Measurements from ENCODE around the gene MYB.
A peak's percentile ranks its signal among the peaks of the same experiment; 100 is the strongest.

The MYB gene

DNA sequence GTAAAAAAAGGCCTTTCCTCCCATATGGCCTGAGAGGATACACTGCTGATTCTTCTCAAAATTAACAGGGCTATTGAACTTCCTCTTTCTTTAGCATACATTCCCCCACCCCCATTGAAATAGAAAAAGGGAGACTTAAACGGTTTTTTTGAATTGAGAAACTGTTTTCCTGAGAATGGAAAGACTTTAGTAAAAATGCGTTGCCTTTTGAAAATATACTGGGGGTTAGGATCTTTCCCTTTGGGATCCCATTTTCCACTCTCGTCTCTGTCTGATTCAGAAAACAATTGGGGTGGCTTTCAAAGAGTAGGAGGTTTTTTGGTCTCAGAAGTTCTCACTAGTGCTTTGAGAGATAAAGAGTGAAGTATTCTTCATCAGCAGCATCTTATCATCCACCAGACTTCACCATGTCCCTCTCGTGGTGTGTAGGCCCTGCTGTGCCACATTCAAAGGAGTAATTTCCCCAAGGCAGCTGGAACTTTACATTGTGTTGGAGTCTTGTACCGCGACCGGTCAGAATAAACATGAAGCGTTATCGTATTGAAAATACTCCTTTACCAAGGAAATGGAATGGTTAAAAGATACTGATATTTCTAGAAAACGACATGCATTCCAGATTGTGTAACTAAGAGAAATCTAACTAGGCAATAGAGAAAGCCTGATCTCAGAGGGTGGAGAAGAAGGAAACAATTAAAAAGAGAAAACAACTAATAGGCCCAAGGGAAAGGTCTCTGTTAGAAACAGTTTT is 10.6 kb downstream of the MYB start:
- no peak for DNase-seq

DNA sequence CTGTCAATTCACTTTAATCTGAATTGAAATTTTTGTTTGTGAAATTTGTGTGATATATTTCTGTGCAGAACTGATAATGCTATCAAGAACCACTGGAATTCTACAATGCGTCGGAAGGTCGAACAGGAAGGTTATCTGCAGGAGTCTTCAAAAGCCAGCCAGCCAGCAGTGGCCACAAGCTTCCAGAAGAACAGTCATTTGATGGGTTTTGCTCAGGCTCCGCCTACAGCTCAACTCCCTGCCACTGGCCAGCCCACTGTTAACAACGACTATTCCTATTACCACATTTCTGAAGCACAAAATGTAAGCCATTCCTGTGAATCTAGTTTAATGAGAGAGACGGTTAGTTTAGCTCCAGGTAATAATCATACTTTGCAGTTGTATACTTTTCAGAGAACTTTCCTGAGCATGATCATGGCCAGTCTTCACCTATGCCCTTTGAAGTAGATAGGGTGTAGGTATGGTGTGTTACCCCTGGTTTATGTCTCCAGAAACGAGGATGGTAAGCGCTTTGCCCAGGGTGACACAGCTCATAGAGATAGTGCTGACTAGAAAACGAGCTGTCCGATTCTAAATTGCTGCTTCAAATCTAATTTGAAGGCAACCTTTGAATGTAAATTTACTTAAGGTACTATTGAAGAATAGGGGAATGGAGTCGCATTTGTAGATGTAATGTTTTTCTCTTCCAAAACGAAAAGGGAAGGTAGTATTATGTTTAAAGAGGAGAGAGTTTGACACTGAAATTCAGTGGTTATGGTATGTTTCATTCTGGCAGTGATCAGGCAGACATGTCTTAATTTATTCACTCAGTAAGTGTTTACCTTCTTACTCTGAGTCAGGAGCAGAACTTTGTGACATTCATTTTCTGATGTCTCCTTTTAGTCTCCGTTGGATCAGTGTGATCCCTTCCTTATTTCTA is 11.4 kb downstream of the MYB start:
- DNase-seq, result no peak

GRCh38 chr6:135193221-135193620 is 12.1 kb downstream of the MYB start:
- no peak for DNase-seq

- DNase-seq, result no peak
Observed at GRCh38 chr6:135195041-135195440, 13.9 kb downstream of the MYB start.

- DNase-seq, result no peak
Observed at GRCh38 chr6:135195522-135195921, 14.4 kb downstream of the MYB start.

DNA sequence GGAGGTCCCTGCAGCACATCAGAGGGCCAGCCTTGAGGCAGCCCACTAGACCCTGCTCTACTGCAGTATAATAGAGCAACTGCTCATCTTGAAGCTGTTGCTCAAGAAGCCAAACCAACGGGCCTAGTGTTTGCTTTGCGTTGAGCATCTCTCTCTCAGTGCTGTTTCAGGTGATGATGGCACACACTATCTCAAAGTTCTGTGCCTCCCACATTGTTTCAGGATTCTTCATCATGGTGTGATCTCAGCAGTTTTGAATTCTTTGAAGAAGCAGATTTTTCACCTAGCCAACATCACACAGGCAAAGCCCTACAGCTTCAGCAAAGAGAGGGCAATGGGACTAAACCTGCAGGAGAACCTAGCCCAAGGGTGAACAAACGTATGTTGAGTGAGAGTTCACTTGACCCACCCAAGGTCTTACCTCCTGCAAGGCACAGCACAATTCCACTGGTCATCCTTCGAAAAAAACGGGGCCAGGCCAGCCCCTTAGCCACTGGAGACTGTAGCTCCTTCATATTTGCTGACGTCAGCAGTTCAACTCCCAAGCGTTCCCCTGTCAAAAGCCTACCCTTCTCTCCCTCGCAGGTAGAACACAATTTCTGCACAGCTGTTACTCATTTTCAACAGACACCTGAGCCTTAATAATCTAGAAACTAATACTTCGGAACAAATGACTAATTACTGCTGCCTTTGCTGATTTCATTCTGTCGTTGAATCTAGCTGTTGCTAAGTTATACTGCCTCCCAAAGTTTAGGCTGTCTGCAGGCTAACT is 15.8 kb downstream of the MYB start:
- peak; percentile 82 for DNase-seq

GRCh38 chr6:135202836-135203235 is 21.7 kb downstream of the MYB start:
- no peak for DNase-seq

- no peak for DNase-seq
Observed at GRCh38 chr6:135204951-135205350, 23.8 kb downstream of the MYB start.

DNA sequence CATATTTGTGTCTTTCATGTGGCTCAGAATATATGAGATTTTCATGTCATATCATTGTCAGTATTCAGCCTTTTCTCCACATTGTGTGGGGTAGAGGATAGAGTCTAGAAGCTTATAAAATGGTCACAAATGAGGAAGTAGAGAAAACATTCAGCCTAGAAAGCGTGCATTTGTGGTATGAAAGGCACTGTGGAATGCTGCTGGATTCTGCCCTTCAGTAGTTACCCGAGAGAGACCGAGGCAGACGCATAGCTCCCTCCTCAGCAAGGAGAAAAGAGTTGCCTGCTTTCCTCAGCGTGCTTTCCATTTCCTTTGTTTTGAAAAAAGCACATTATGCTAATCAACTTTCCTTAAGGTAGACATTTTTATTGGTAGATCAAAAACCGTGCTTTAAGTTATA is 28.7 kb downstream of the MYB start:
- no peak for DNase-seq

GRCh38 chr6:135210632-135211305 is 29.7 kb downstream of the MYB start:
- DNase-seq, result peak; percentile 78

GRCh38 chr6:135211306-135211702 is 30.2 kb downstream of the MYB start:
- DNase-seq, result no peak

- DNase-seq, result peak; percentile 73
Observed at GRCh38 chr6:135212020-135212806, 31.1 kb downstream of the MYB start.

- DNase-seq, result peak; percentile 55
Observed at GRCh38 chr6:135212935-135213334, 31.8 kb downstream of the MYB start.

DNA sequence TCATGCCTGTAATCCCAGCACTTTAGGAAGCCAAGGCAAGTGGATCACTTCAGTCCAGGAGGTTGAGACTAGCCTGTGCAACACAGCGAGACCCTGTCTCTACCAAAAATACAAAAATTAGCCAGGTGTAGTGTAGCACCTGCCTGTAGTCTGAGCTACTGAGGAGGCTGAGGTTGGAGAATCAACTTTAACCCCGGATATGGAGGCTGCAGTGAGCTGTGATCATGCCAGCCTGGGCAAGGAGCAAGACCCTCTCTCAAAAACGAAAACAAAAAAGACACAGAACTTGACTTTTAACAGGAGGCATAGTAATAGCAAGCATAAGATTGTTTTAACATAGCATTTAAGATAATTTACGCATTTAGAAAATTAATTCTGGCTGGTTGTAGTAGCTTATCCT is 32.5 kb downstream of the MYB start:
- no peak for DNase-seq

DNA sequence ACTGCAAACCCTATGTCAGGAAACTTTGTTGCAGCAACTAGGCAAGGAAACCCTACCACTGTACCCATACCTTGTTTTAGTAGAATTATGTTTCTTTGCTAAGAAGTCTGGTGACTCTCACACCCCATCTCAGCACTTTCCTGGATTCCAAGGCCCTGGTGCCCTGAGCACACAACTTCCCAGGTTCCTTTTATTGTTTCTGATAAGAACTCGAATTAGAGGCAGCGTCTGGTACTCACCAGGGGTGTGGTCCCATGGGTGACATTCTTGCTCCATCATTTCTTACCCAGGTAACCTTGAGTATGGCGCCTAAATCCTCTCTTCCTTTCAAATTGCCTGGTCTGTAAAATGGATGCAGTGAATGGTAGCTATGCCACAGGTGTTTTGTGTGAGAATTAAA is 34.1 kb downstream of the MYB start:
- no peak for DNase-seq

DNA sequence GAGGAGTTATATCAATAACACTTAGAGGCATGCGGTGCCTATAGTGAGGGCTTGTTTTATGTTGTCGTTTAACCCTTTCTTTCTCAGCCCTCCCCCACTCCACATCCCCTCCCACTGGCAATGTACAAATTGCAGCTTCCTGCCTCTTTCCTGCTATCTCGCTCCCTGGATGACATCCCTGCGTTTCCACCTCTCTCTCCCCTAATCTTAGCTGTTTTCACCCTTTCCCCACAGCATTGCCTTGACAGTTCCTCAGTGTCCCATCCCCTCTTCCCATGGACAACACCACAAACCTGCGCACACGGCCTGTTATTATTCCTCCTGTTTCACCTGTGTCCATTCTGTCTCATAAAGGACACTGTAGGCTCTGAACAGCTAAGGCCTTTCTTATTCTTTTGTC is 34.5 kb downstream of the MYB start:
- no peak for DNase-seq

DNA sequence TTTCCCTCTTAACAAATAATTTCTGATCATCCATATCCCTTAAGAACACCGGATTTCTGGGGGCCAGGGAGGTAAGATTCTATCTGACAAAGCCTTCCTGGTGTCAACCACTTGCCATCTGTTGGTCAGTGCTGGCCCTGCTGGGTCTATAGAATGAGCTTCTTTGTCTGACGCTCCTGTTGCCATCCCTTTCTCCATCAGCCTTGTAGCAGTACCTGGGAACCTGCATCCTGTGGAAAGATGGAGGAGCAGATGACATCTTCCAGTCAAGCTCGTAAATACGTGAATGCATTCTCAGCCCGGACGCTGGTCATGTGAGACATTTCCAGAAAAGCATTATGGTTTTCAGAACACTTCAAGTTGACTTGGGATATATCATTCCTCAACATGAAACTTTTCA is 36.6 kb downstream of the MYB start:
- no peak for DNase-seq

- DNase-seq, result no peak
Observed at GRCh38 chr6:135219346-135219745, 38.2 kb downstream of the MYB start.

DNA sequence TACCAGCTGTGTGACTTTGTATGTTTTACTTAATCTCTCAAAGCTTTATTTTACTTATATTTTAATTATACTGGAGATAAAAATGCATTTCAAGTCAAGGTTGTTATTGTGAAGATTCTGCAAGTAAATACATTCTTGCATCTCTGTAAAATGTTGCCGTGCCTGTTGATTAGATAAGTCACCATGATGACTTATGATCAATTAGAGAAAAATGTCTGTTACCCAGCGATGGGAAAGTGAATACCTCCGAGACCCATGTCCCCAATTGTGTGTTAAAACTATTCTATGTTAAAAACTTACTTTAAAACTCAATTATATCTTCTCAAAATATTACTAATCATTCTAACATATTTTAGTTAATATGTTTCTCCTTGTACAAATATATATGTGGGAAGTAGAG is 39.9 kb downstream of the MYB start:
- no peak for DNase-seq

- no peak for DNase-seq
Observed at GRCh38 chr6:135221505-135221904, 40.4 kb downstream of the MYB start.

- no peak for DNase-seq
Observed at GRCh38 chr6:135222623-135223022, 41.5 kb downstream of the MYB start.

GRCh38 chr6:135224037-135224647 is 43.0 kb downstream of the MYB start:
- DNase-seq, result no peak

Measured in activated CD4-positive, alpha-beta T cell treated with anti-CD3 and anti-CD28 coated beads, Interleukin-10, Interleukin-2, amounts not matched to agents 100 ng/mL and 50 ng/mL, durations not matched to agents 16 hours and 8 hours (primary cell).